K562 (cell line): Measurements from ENCODE around the gene PODXL2. TPM values are rescaled to one million over a fixed set of nuclear protein-coding genes. Genes with fewer than 3 reads are reported as not detected.
A peak's percentile ranks its signal among the peaks of the same experiment; 100 is the strongest.

Experiments
- ATAC-seq: fragments of 200-7000 bp; cut with Tn5 transposase; 3 replicates; pipeline ENCODE4 v1.9.1; 2020; ENCODE audit warnings: moderate library complexity
- BruUV-seq: library from RNA; stranded (reverse); fragments of 400-500 nt; replicated peaks from 2 replicates; lab custom pipeline; 2021; lab: Mats Ljungman, UMichigan
- CTCF ChIA-PET: fragments of 300-600 bp; formaldehyde crosslinking; extraction: SDS; loops from one replicate; lab custom pipeline; 2021; ENCODE audit warnings: low intra/inter-chr PET ratio; lab: Yijun Ruan, JAX
- POLR2A ChIA-PET: fragments of 300-600, 350-650 bp; sonication (Branson Sonifier 250); formaldehyde crosslinking; extraction: SDS; loops from one replicate; lab custom pipeline; 2021; ENCODE audit warnings: antibody characterized with exemption, inconsistent platforms; lab: Yijun Ruan, JAX
- DNase-seq, 4 experiments: peaks; one replicate each; pipeline versions ENCODE4 v3.0.0 to v3.0.0-alpha.2; 2011 to 2018; ENCODE audit warnings: low spot score in 3 of 4, mixed read lengths in 3 of 4; ENCODE audit errors: extremely low read depth in 1 of 4
- FAIRE-seq: peaks from 2 replicates; lab custom pipeline; 2011; peaks lifted over from hg19 to GRCh38; lab: Jason Lieb, UNC
- H2AFZ ChIP-seq: 2 replicates; pipeline ENCODE4 v1.6.0; 2011; ENCODE audit warnings: low read depth, low read length, control low read depth, inconsistent platforms
- H3K27ac ChIP-seq: fragments of 200-600 bp; 3 replicates; pipeline ENCODE4 v1.8.0; 2011; ENCODE audit warnings: low read depth, mild to moderate bottlenecking, control low read depth, inconsistent platforms, low read length, moderate library complexity, mixed read lengths; ENCODE audit errors: extremely low read depth
- H3K27me3 ChIP-seq, 2 experiments: fragments of 300-600 bp in 1 of 2; 2 replicates in 1 of 2; 3 replicates in 1 of 2; pipeline versions ENCODE4 v1.6.0 to v1.8.0; 2011; ENCODE audit warnings: inconsistent platforms in 2 of 2, low read length in 2 of 2, mild to moderate bottlenecking in 1 of 2, mixed read lengths in 1 of 2, moderate library complexity in 1 of 2; ENCODE audit not compliant: control insufficient read depth in 2 of 2, insufficient read depth in 2 of 2
- H3K36me3 ChIP-seq: fragments of 300-600 bp; 3 replicates; pipeline ENCODE4 v1.8.0; 2011; ENCODE audit warnings: mild to moderate bottlenecking, low read length, inconsistent platforms; ENCODE audit not compliant: control insufficient read depth, insufficient read depth
- H3K4me1 ChIP-seq, 2 experiments: fragments of 200-600 bp in 1 of 2; replicated peaks in 1 of 2; 2 replicates in 1 of 2; 3 replicates in 1 of 2; pipeline versions ENCODE4 v1.5.1 to v1.8.0; 2011; ENCODE audit warnings: inconsistent platforms in 2 of 2, low read length in 2 of 2, mild to moderate bottlenecking in 1 of 2, mixed read lengths in 1 of 2, moderate library complexity in 1 of 2; ENCODE audit not compliant: control insufficient read depth in 2 of 2, insufficient read depth in 2 of 2
- H3K4me2 ChIP-seq: 2 replicates; pipeline ENCODE4 v1.6.1; 2011; ENCODE audit warnings: low read length, control low read depth, inconsistent platforms, mixed read lengths; ENCODE audit not compliant: insufficient read depth
- H3K4me3 ChIP-seq: fragments of 200-600 bp; sonication (generic), shearing (Covaris generic); 2 replicates; pipeline ENCODE4 v1.5.1; 2016; ENCODE audit warnings: control low read depth, inconsistent platforms
- H3K79me2 ChIP-seq: fragments of 200-600 bp; 3 replicates; pipeline ENCODE4 v1.8.0; 2011; ENCODE audit warnings: low read length, inconsistent platforms; ENCODE audit not compliant: control insufficient read depth, insufficient read depth
- H3K9ac ChIP-seq, 2 experiments: 2 replicates each; pipeline versions ENCODE4 v1.6.0 to v1.6.1; 2011; ENCODE audit warnings: low read depth in 2 of 2, low read length in 2 of 2, control low read depth in 1 of 2, inconsistent platforms in 1 of 2, mild to moderate bottlenecking in 1 of 2, mixed read lengths in 1 of 2; ENCODE audit not compliant: insufficient read depth in 1 of 2
- H3K9me1 ChIP-seq: one replicate; pipeline ENCODE4 v1.6.0; 2011; ENCODE audit warnings: inconsistent platforms, mild to moderate bottlenecking, low read length, moderate library complexity; ENCODE audit not compliant: control insufficient read depth, insufficient read depth
- H3K9me3 ChIP-seq: replicated peaks from 2 replicates; pipeline ENCODE4 v1.5.1; 2011; ENCODE audit warnings: low read depth, low read length, inconsistent platforms; ENCODE audit not compliant: control insufficient read depth, insufficient read depth
- H4K20me1 ChIP-seq: replicated peaks from 2 replicates; pipeline ENCODE4 v1.6.1; 2011; ENCODE audit warnings: low read length, inconsistent platforms, mixed read lengths; ENCODE audit not compliant: control insufficient read depth, insufficient read depth
- KHSRP ChIP-seq: fragments of 450-650 bp; IDR thresholded peaks from 2 replicates; pipeline ENCODE4 v1.6.1; 2017
- NRF1 ChIP-seq, 2 experiments: fragments of 450-650 bp; IDR thresholded peaks in 1 of 2; conservative IDR thresholded peaks in 1 of 2; 2 replicates each; pipeline ENCODE4 v1.6.1; 2014; ENCODE audit warnings: mild to moderate bottlenecking in 2 of 2
- POLR3A ChIP-seq: IDR thresholded peaks from 2 replicates; pipeline ENCODE4 v1.6.1; 2011; ENCODE audit warnings: borderline replicate concordance, mild to moderate bottlenecking, moderate library complexity; ENCODE audit not compliant: insufficient read length, insufficient read depth; ENCODE audit errors: extremely low read depth
- RBBP5 ChIP-seq: fragments of 200-600 bp; sonication (generic); IDR thresholded peaks from 2 replicates; pipeline ENCODE4 v1.6.1; 2012; ENCODE audit warnings: borderline replicate concordance, mild to moderate bottlenecking, low read length, control low read depth, inconsistent platforms; ENCODE audit not compliant: insufficient read depth, poor library complexity, severe bottlenecking
- RUNX1 ChIP-seq: sonication (generic); IDR thresholded peaks from 2 replicates; pipeline ENCODE4 v1.6.1; 2016; ENCODE audit warnings: antibody characterized with exemption, low read depth
- SAFB ChIP-seq: fragments of 200-400 bp; formaldehyde crosslinking; IDR thresholded peaks from 2 replicates; pipeline ENCODE4 v1.6.1; 2017; ENCODE audit warnings: low read depth, low read length, borderline replicate concordance
- SREBF1 ChIP-seq: fragments of 150-350 bp; IDR thresholded peaks from 2 replicates; pipeline ENCODE4 v1.6.1; 2014; ENCODE audit warnings: antibody characterized with exemption, low read depth, low read length, borderline replicate concordance
- ZNF212 ChIP-seq: fragments of 450-650 bp; formaldehyde crosslinking; IDR thresholded peaks from 2 replicates; pipeline ENCODE4 v1.4.0; 2020; ENCODE audit warnings: mild to moderate bottlenecking
- ZNF24 ChIP-seq: fragments of 450-650 bp; IDR thresholded peaks from 2 replicates; pipeline ENCODE4 v1.6.1; 2016
- WGBS: fragments of 100-300 bp; shearing (Covaris generic); methylation state at CpG from one replicate; pipeline ENCODE4 v1.1.6; 2016; ENCODE audit warnings: low coverage, mixed read lengths; ENCODE audit not compliant: insufficient coverage; ENCODE audit errors: missing lambda C conversion rate; 5-methylcytosine and 5-hydroxymethylcytosine counted together
- in situ Hi-C: fragments of 300-500 bp; cut with MboI; formaldehyde crosslinking; loops from 4 replicates; pipeline ENCODE4 v1.15.0; 2018; ENCODE audit warnings: inconsistent platforms, mixed read lengths
- intact Hi-C: fragments of 100-400 bp; cut with micrococcal nuclease; formaldehyde crosslinking; loops from 2 replicates; pipeline ENCODE4 v1.14.2; 2022
- polyA plus RNA-seq, 8 experiments: library from polyadenylated mRNA; depleted of rRNA in 4 of 8; stranded (reverse) in 5 of 8; unstranded in 3 of 8; fragments of >200 nt; fragmentation: Nextera tagmentation in 2 of 8; fragmentation: Illumina TruSeq in 1 of 8; extraction: Ambion mirVana in 2 of 8; extraction: Trizol in 1 of 8; gene quantifications; 2 replicates each; pipeline versions ENCODE4 v1.2.1 to v1.2.3, GENCODE V29; 2011 to 2014; ENCODE audit warnings: inconsistent platforms in 1 of 8, missing spikeins in 1 of 8
- total RNA-seq, 7 experiments: library from RNA; depleted of rRNA in 6 of 7; stranded (reverse); fragments of >200 nt in 6 of 7; fragmentation: Illumina TruSeq in 2 of 7; extraction: Trizol in 2 of 7; gene quantifications; 2 replicates each; pipeline versions ENCODE4 v1.2.1 to v1.2.3, GENCODE V29; 2011 to 2021; ENCODE audit warnings: low replicate concordance in 1 of 7
- TF ChIP-seq, protein P1 (sequence below): fragments of 450-650 bp; formaldehyde crosslinking; conservative IDR thresholded peaks from 2 replicates; pipeline ENCODE4 v1.4.0; 2022; ENCODE audit warnings: mild to moderate bottlenecking, missing genetic modification characterization
- TF ChIP-seq, protein P2 (sequence below): fragments of 450-650 bp; IDR thresholded peaks from 2 replicates; pipeline ENCODE4 v1.6.1; 2018; ENCODE audit not compliant: partially characterized antibody
- TF ChIP-seq, protein P3 (sequence below): sonication (generic); formaldehyde crosslinking; IDR thresholded peaks from 2 replicates; pipeline ENCODE4 v1.9.0; 2022; ENCODE audit warnings: mild to moderate bottlenecking, missing genetic modification reagents
- TF ChIP-seq, protein P4 (sequence below): sonication (generic); formaldehyde crosslinking; IDR thresholded peaks from 2 replicates; pipeline ENCODE4 v1.8.0; 2023; ENCODE audit warnings: mild to moderate bottlenecking, missing genetic modification reagents

Gene PODXL2
- total and polyA plus RNA-seq, 9 of the 15 experiments (the other 6 are each of a cell fraction or from before 2014, with no cell fraction given) = 0.03 to 52.5 (median 21.9) TPM

DNA sequence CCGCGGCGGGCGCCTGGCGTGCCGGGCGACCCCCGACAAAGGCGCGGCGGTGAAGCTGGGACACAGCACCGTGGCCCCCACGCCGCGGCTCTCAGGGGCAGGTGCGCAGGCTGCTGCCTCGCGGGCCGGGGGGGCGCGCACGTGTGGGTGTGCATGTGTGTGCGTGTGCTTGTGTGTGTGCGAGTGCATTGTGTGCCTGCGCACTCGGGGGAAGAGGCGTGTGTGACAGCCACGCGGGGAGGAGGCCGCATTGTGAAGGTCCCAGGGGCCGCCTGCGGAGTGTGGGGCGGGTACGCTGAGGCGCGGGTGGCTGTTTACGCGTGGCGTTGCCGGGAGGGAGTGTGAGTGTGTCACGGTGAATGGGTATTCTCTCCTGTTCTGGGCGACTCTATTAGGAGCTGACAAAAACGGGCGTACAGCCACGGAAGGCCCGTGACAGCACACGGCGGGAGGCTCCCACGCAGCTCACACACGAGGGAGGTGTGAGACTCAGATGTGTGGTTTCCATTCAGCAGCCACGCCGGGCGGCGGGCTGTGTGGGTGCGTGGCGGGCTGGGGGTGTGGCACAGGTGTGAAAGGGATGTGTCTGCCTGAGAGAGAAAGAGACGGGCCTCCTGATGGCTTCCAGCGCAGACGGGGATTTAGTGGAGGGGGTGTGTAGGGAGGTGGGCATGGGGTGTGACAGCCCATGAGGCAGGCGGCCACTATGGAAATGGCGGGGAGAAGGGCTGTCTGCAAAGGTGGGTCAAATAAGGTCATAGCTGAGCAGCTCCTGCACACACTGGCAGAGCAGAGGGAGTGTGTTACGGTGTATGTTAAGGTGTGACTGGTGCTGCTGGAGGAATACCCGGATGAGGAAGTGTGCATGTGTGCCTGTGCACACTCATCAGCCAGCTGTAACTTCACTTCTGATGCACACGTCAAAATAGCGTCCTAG is 750 bp downstream of the PODXL2 start:
- Histone ChIP-seq H3K4me3 (peak overlapping the region; percentile 55), H3K79me2 (peaks cover 22% of the 10 kb centered on the region), H3K36me3 (no peaks in the 10 kb centered on the region), H3K27me3 (no peaks in the 10 kb centered on the region), H4K20me1 (peaks cover 4% of the 10 kb centered on the region; the same call in 1 of the 2 replicates), H3K4me1 (peaks cover 14% of the 10 kb centered on the region in 2 experiments; a peak in 4 of 5 replicates), H3K4me2 (peak overlapping the region; percentile 87), H3K9me3 (no peaks in the 10 kb centered on the region), H3K27ac (peak overlapping the region; percentile 30; the same call in 1 of the 3 replicates), H3K9ac (peak overlapping the region; percentile 60 to 96), H3K9me1 (peaks cover 4% of the 10 kb centered on the region), H2AFZ (peak overlapping the region; percentile 80)
- FAIRE-seq (peak; percentile 73), ATAC-seq (peak; percentile 30), DNase-seq (peak in 2 of 4 experiments; percentile 15 to 26)
- intact Hi-C loops (no loop called here), in situ Hi-C loops (no loop called here)
- 4% methylated on average over 35 of the region's 65 CpGs for WGBS
- ChIA-PET POLR2A (interaction anchor here (0.5 kb wide), 1 partner anchor 225 kb away, joined by 3 read pairs; no protein-coding TSS in a partner anchor), CTCF (no interaction called here)
- no TSS peak for BruUV-seq
- TF ChIP-seq SAFB = peak; percentile 68; the same call in 1 of the 2 replicates
- TF ChIP-seq ZNF24 = no peak
- TF ChIP-seq RUNX1 = no peak
- no peak for TF ChIP-seq KHSRP
- TF ChIP-seq, protein P1, sequence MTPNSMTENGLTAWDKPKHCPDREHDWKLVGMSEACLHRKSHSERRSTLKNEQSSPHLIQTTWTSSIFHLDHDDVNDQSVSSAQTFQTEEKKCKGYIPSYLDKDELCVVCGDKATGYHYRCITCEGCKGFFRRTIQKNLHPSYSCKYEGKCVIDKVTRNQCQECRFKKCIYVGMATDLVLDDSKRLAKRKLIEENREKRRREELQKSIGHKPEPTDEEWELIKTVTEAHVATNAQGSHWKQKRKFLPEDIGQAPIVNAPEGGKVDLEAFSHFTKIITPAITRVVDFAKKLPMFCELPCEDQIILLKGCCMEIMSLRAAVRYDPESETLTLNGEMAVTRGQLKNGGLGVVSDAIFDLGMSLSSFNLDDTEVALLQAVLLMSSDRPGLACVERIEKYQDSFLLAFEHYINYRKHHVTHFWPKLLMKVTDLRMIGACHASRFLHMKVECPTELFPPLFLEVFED (CRISPR knock-in tag) = no peak
- no peak for TF ChIP-seq SREBF1
- peak in 1 of 2 experiments; percentile 53; a peak in 2 of 4 replicates for TF ChIP-seq NRF1 (conservative IDR thresholded peaks at IDR 0.05 in 1 of 2, IDR thresholded peaks at IDR 0.05 in 1 of 2)
- TF ChIP-seq RBBP5 = peak; percentile 5
- TF ChIP-seq POLR3A = no peak
- TF ChIP-seq, protein P2, sequence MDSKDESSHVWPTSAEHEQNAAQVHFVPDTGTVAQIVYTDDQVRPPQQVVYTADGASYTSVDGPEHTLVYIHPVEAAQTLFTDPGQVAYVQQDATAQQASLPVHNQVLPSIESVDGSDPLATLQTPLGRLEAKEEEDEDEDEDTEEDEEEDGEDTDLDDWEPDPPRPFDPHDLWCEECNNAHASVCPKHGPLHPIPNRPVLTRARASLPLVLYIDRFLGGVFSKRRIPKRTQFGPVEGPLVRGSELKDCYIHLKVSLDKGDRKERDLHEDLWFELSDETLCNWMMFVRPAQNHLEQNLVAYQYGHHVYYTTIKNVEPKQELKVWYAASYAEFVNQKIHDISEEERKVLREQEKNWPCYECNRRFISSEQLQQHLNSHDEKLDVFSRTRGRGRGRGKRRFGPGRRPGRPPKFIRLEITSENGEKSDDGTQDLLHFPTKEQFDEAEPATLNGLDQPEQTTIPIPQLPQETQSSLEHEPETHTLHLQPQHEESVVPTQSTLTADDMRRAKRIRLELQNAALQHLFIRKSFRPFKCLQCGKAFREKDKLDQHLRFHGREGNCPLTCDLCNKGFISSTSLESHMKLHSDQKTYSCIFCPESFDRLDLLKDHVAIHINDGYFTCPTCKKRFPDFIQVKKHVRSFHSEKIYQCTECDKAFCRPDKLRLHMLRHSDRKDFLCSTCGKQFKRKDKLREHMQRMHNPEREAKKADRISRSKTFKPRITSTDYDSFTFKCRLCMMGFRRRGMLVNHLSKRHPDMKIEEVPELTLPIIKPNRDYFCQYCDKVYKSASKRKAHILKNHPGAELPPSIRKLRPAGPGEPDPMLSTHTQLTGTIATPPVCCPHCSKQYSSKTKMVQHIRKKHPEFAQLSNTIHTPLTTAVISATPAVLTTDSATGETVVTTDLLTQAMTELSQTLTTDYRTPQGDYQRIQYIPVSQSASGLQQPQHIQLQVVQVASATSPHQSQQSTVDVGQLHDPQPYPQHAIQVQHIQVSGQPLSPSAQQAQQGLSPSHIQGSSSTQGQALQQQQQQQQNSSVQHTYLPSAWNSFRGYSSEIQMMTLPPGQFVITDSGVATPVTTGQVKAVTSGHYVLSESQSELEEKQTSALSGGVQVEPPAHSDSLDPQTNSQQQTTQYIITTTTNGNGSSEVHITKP = no peak
- TF ChIP-seq, protein P3, sequence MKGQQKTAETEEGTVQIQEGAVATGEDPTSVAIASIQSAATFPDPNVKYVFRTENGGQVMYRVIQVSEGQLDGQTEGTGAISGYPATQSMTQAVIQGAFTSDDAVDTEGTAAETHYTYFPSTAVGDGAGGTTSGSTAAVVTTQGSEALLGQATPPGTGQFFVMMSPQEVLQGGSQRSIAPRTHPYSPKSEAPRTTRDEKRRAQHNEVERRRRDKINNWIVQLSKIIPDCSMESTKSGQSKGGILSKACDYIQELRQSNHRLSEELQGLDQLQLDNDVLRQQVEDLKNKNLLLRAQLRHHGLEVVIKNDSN (CRISPR knock-in tag) = peak; percentile 33; the same call in 1 of the 2 replicates
- no peak for TF ChIP-seq ZNF212 (CRISPR knock-in tag)
- TF ChIP-seq, protein P4, sequence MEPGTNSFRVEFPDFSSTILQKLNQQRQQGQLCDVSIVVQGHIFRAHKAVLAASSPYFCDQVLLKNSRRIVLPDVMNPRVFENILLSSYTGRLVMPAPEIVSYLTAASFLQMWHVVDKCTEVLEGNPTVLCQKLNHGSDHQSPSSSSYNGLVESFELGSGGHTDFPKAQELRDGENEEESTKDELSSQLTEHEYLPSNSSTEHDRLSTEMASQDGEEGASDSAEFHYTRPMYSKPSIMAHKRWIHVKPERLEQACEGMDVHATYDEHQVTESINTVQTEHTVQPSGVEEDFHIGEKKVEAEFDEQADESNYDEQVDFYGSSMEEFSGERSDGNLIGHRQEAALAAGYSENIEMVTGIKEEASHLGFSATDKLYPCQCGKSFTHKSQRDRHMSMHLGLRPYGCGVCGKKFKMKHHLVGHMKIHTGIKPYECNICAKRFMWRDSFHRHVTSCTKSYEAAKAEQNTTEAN (CRISPR knock-in tag) = peak; percentile 51; the same call in 1 of the 2 replicates
